SK-N-SH treated with all-trans-retinoic acid at 6 μM for 48 hours (cell line): ENCODE measurements around the gene NDUFA5.

ENCODE experiments used
- CSRNP3 ChIP-seq: fragments of 250-450 bp; sonication (Bioruptor Pico); IDR thresholded peaks from 2 replicates; pipeline ENCODE4 v1.5.1; 2021; ENCODE audit warnings: mild to moderate bottlenecking, moderate library complexity
- ESRRG ChIP-seq: fragments of 250-450 bp; sonication (Bioruptor Pico); IDR thresholded peaks from 2 replicates; pipeline ENCODE4 v1.6.1; 2021; ENCODE audit warnings: mild to moderate bottlenecking
- PATZ1 ChIP-seq: fragments of 250-450 bp; sonication (Bioruptor Pico); IDR thresholded peaks from 2 replicates; pipeline ENCODE4 v1.8.0; 2020; ENCODE audit warnings: mild to moderate bottlenecking, moderate library complexity, borderline replicate concordance
- PPARA ChIP-seq: fragments of 250-450 bp; sonication (Bioruptor Pico); IDR thresholded peaks from 2 replicates; pipeline ENCODE4 v1.5.0; 2020; ENCODE audit warnings: mild to moderate bottlenecking, borderline replicate concordance
- RARB ChIP-seq: fragments of 250-450 bp; sonication (Bioruptor Pico); IDR thresholded peaks from 2 replicates; pipeline ENCODE4 v1.8.0; 2021; ENCODE audit warnings: mild to moderate bottlenecking, moderate library complexity
- ZC3H10 ChIP-seq: fragments of 250-450 bp; sonication (Bioruptor Pico); IDR thresholded peaks from 2 replicates; pipeline ENCODE4 v1.5.1; 2021; ENCODE audit warnings: mild to moderate bottlenecking, moderate library complexity
- ZFP3 ChIP-seq: fragments of 250-450 bp; sonication (Bioruptor Pico); IDR thresholded peaks from 2 replicates; pipeline ENCODE4 v1.5.0; 2020; ENCODE audit warnings: mild to moderate bottlenecking, moderate library complexity
- ZNF565 ChIP-seq: fragments of 450-650 bp; formaldehyde crosslinking; conservative IDR thresholded peaks from 2 replicates; pipeline ENCODE4 v1.5.0; 2020; ENCODE audit warnings: low read depth, mild to moderate bottlenecking, moderate library complexity

- no peak for TF ChIP-seq PATZ1 (CRISPR knock-in tag)
- no peak for TF ChIP-seq CSRNP3 (CRISPR knock-in tag)
- no peak for TF ChIP-seq ZFP3 (CRISPR knock-in tag)
- TF ChIP-seq ESRRG: no peak
- no peak for TF ChIP-seq ZC3H10 (CRISPR knock-in tag)
- TF ChIP-seq RARB (CRISPR knock-in tag): no peak
- TF ChIP-seq PPARA (CRISPR knock-in tag): no peak
- TF ChIP-seq ZNF565 (CRISPR knock-in tag): no peak
Measured at GRCh38 chr7:123571187-123571586, 13.6 kb upstream of the NDUFA5 start.
